Tibial artery (tissue), 4 donors: ENCODE results near the gene RNF5.

Source experiments
- DNase-seq, 2 donors: peaks; one replicate each; pipeline ENCODE4 v3.0.0-alpha.2; 2019
- H3K27ac ChIP-seq, 2 donors: fragments of 200-600 bp; sonication (generic) in 1 of 2; 1 replicate in 1 of 2; 2 replicates in 1 of 2; pipeline ENCODE4 v1.5.1; 2018 to 2019; ENCODE audit warnings: mild to moderate bottlenecking in 1 of 2
- H3K27me3 ChIP-seq, 2 donors: fragments of 200-600 bp; sonication (generic) in 1 of 2; one replicate each; pipeline versions ENCODE4 v1.5.1 to v1.6.0; 2016 to 2019
- H3K36me3 ChIP-seq, 3 donors: fragments of 200-600 bp; sonication (generic) in 2 of 3; one replicate each; pipeline ENCODE4 v1.5.1; 2016 to 2019; ENCODE audit warnings: mild to moderate bottlenecking in 2 of 3
- H3K4me1 ChIP-seq, 4 donors: fragments of 200-600 bp; sonication (generic) in 2 of 4; 1 replicate in 3 of 4; 2 replicates in 1 of 4; pipeline ENCODE4 v1.5.1; 2016 to 2019
- H3K4me3 ChIP-seq, 2 donors: fragments of 200-600 bp; sonication (generic) in 1 of 2; 1 replicate in 1 of 2; 2 replicates in 1 of 2; pipeline ENCODE4 v1.5.1; 2018 to 2019; ENCODE audit warnings: mild to moderate bottlenecking in 2 of 2
- H3K9me3 ChIP-seq, 3 donors: fragments of 200-600 bp; sonication (generic) in 1 of 3; one replicate each; pipeline ENCODE4 v1.5.1; 2016 to 2019
- CTCF ChIP-seq, 2 experiments: fragments of 200-600 bp in 1 of 2; fragments of 450-650 bp in 1 of 2; IDR thresholded peaks; one replicate each; pipeline ENCODE4 v1.5.1; 2017 to 2019; ENCODE audit warnings: antibody characterized with exemption in 2 of 2, mild to moderate bottlenecking in 1 of 2, moderate library complexity in 1 of 2
- intact Hi-C: fragments of 100-400 bp; cut with DNase I; formaldehyde crosslinking; loops from one replicate; pipeline ENCODE4 v1.15.0; 2023; ENCODE audit warnings: low total_unique reads

The RNF5 gene

GRCh38 chr6:32175322-32175710 lies 2.9 kb upstream of the RNF5 start:
- peaks cover 0 to 46% (median 36%) of the 10 kb centered on the region in 4 donors for H3K4me1 ChIP-seq
- H3K36me3 ChIP-seq = peaks cover 6 to 20% (median 15%) of the 10 kb centered on the region in 3 donors
- H3K27me3 ChIP-seq = no peaks in the 10 kb centered on the region
- no peaks in the 10 kb centered on the region for H3K9me3 ChIP-seq
- DNase-seq = no peak
- no peak for TF ChIP-seq CTCF (IDR thresholded peaks at IDR 0.05)
- intact Hi-C loops = loop anchor here (2.0 kb wide), 1 partner anchor 19 kb away; no protein-coding TSS in a partner anchor
- H3K27ac ChIP-seq = peak overlapping the region; percentile 95 to 96
- peak overlapping the region; percentile 80 to 95 for H3K4me3 ChIP-seq

GRCh38 chr6:32175711-32176475 lies 2.3 kb upstream of the RNF5 start, which contains the start of gene AGPAT1:
AGPAT1 (minus strand) TSS chr6:32176084; CDS start chr6:32171496, 4,588 bp downstream.
- Histone ChIP-seq H3K27ac (peak within 1 kb of the TSS; percentile 95 to 96), H3K36me3 (peaks cover 3 to 20% (median 15%) of the 10 kb centered on the region in 3 donors), H3K9me3 (no peaks in the 10 kb centered on the region), H3K4me1 (peaks cover 0 to 49% (median 36%) of the 10 kb centered on the region in 4 donors), H3K27me3 (no peaks in the 10 kb centered on the region), H3K4me3 (peak within 1 kb of the TSS; percentile 80 to 95)
- DNase-seq = peak; percentile 96 to 99
- intact Hi-C loops = loop anchor here (2.0 kb wide), 1 partner anchor 19 kb away; no protein-coding TSS in a partner anchor
- TF ChIP-seq CTCF (IDR thresholded peaks at IDR 0.05) = no peak

GRCh38 chr6:32176476-32177182 lies 1.6 kb upstream of the RNF5 start:
- TF ChIP-seq CTCF (IDR thresholded peaks at IDR 0.05) = no peak
- intact Hi-C loops = no loop called here

GRCh38 chr6:32177183-32177787 lies 920 bp upstream of the RNF5 start:
- no peak for DNase-seq
- H3K36me3 ChIP-seq = peaks cover 8 to 28% (median 19%) of the 10 kb centered on the region in 3 donors
- H3K27me3 ChIP-seq = no peaks in the 10 kb centered on the region
- no peak for TF ChIP-seq CTCF (IDR thresholded peaks at IDR 0.05)
- peaks cover 0 to 54% (median 39%) of the 10 kb centered on the region in 4 donors for H3K4me1 ChIP-seq
- peak overlapping the region; percentile 95 to 96 for H3K27ac ChIP-seq
- intact Hi-C loops = no loop called here
- H3K9me3 ChIP-seq = no peaks in the 10 kb centered on the region
- peak overlapping the region; percentile 80 to 95 for H3K4me3 ChIP-seq

More at GRCh38 chr6:32176476-32177182, 1.6 kb upstream of the RNF5 start:
- H3K36me3 ChIP-seq = peaks cover 8 to 22% (median 19%) of the 10 kb centered on the region in 3 donors
- no peaks in the 10 kb centered on the region for H3K27me3 ChIP-seq
- H3K9me3 ChIP-seq = no peaks in the 10 kb centered on the region
- peaks cover 0 to 54% (median 37%) of the 10 kb centered on the region in 4 donors for H3K4me1 ChIP-seq
- no peak for DNase-seq
- H3K27ac ChIP-seq = peak overlapping the region; percentile 95 to 96
- H3K4me3 ChIP-seq = peak overlapping the region; percentile 80 to 95
